Keratinocyte (primary cell): ENCODE measurements around the gene POC5.

ENCODE experiments used
- CTCF ChIP-seq, 3 experiments: IDR thresholded peaks in 1 of 3; conservative IDR thresholded peaks in 1 of 3; optimal IDR thresholded peaks in 1 of 3; 2 replicates in 2 of 3; 3 replicates in 1 of 3; pipeline versions ENCODE3 to v1.5.1; 2011; ENCODE audit warnings: low read length in 3 of 3, mild to moderate bottlenecking in 3 of 3, moderate library complexity in 2 of 3, control low read depth in 1 of 3, inconsistent platforms in 1 of 3; ENCODE audit not compliant: insufficient read depth in 2 of 3; ENCODE audit errors: extremely low read depth in 1 of 3
- EZH2 ChIP-seq: IDR thresholded peaks from one replicate; pipeline ENCODE4 v1.6.1; 2012; ENCODE audit warnings: inconsistent platforms, mild to moderate bottlenecking, low read length, moderate library complexity

- no peak for TF ChIP-seq CTCF (optimal IDR thresholded peaks at IDR 0.05 in 1 of 3, IDR thresholded peaks at IDR 0.05 in 1 of 3, conservative IDR thresholded peaks at IDR 0.05 in 1 of 3; ENCODE audit: extremely low read depth in 1 of 3, insufficient read depth in 2 of 3, low read length in 3 of 3)
- no peak for TF ChIP-seq EZH2
Measured at GRCh38 chr5:75707911-75708509, 9.2 kb downstream of the POC5 start.
